Sigmoid colon (tissue), 4 donors: Measurements from ENCODE around the gene UNC79.

ENCODE experiments used
- CTCF ChIP-seq, 4 experiments: fragments of 450-650 bp in 3 of 4; fragments of 200-600 bp in 1 of 4; IDR thresholded peaks; one replicate each; pipeline ENCODE4 v1.5.1; 2016 to 2019; ENCODE audit warnings: antibody characterized with exemption in 4 of 4, mild to moderate bottlenecking in 3 of 4, moderate library complexity in 2 of 4
- EP300 ChIP-seq, 4 donors: sonication (generic); formaldehyde crosslinking; IDR thresholded peaks; one replicate each; pipeline ENCODE4 v1.6.1; 2017; ENCODE audit warnings: antibody characterized with exemption in 4 of 4
- POLR2A ChIP-seq, 2 donors: fragments of 450-650 bp; IDR thresholded peaks; one replicate each; pipeline ENCODE4 v1.6.1; 2016; ENCODE audit warnings: antibody characterized with exemption in 2 of 2, mild to moderate bottlenecking in 2 of 2, moderate library complexity in 2 of 2
- POLR2AphosphoS5 ChIP-seq, 4 donors: sonication (generic); formaldehyde crosslinking; IDR thresholded peaks; one replicate each; pipeline ENCODE4 v1.6.1; 2017; ENCODE audit warnings: antibody characterized with exemption in 4 of 4

GRCh38 chr14:93747560-93747959, 316.8 kb downstream of the UNC79 start:
- TF ChIP-seq POLR2A (IDR thresholded peaks at IDR 0.05) (no peak), CTCF (IDR thresholded peaks at IDR 0.05) (no peak), EP300 (IDR thresholded peaks at IDR 0.05) (no peak), POLR2AphosphoS5 (IDR thresholded peaks at IDR 0.05) (no peak)
